SJCRH30 (cell line): ENCODE measurements around the gene TTC9B. TPM values are rescaled to one million over a fixed set of nuclear protein-coding genes. Genes with fewer than 3 reads are reported as not detected.

Source experiments
- total RNA-seq: library from RNA; depleted of rRNA; stranded (reverse); fragments of >200 nt; shearing (Covaris generic); gene quantifications from 2 replicates; pipeline ENCODE4 v1.2.3, GENCODE V29; 2014; rRNA removed

The TTC9B gene
- total RNA-seq, 1 experiment from 2014 or later, result not detected

Other genes starting within 250 kb of the TTC9B start
- gene PSMC4, start 247.2 kb downstream of the TTC9B start, total RNA-seq, result 137 and 155 TPM in 2 replicates
- 5.2 and 6.1 TPM in 2 replicates for gene ZNF546, start 221.3 kb downstream of the TTC9B start, total RNA-seq
- gene ZNF780B, start 162.2 kb downstream of the TTC9B start, total RNA-seq, result 23.5 and 27.4 TPM in 2 replicates
- gene ZNF780A, start 127.4 kb downstream of the TTC9B start, total RNA-seq, result 26.8 and 28.0 TPM in 2 replicates
- 9.5 and 10.1 TPM in 2 replicates for gene MAP3K10, start 27.0 kb downstream of the TTC9B start, total RNA-seq
- gene CCNP, start 8.3 kb upstream of the TTC9B start, total RNA-seq, result 0.08 TPM in 1 of 2 replicates, not detected in the other
- 138 and 142 TPM in 2 replicates for gene AKT2, start 67.0 kb upstream of the TTC9B start, total RNA-seq
- gene C19orf47, start 130.0 kb upstream of the TTC9B start, total RNA-seq, result 33.7 and 35.4 TPM in 2 replicates
- 287 and 295 TPM in 2 replicates for gene PLD3, start 130.3 kb upstream of the TTC9B start, total RNA-seq
- 0.10 TPM in 1 of 2 replicates, not detected in the other for gene HIPK4, start 171.8 kb upstream of the TTC9B start, total RNA-seq
- 2.9 and 4.0 TPM in 2 replicates for gene PRX, start 195.0 kb upstream of the TTC9B start, total RNA-seq
- gene SERTAD1, start 207.6 kb upstream of the TTC9B start, total RNA-seq, result 4.4 and 5.3 TPM in 2 replicates
- 29.7 and 35.6 TPM in 2 replicates for gene SERTAD3, start 226.0 kb upstream of the TTC9B start, total RNA-seq
- 3.8 and 6.6 TPM in 2 replicates for gene BLVRB, start 247.4 kb upstream of the TTC9B start, total RNA-seq
- 0.13 and 0.32 TPM in 2 replicates for gene SPTBN4, start 248.6 kb upstream of the TTC9B start, total RNA-seq